GM23338 (cell line): ENCODE results near the gene EFCC1. TPM values are rescaled to one million over a fixed set of nuclear protein-coding genes. Genes with fewer than 3 reads are reported as not detected.

Source experiments
- ATAC-seq: fragments of 200-7000 bp; cut with Tn5 transposase; 3 replicates; pipeline ENCODE4 v1.9.1; 2020
- DNase-seq: peaks from one replicate; pipeline ENCODE4 v3.0.0-alpha.2; 2015; ENCODE audit warnings: low spot score
- H2AFZ ChIP-seq: fragments of 200-600 bp; sonication (generic); 2 replicates; pipeline ENCODE4 v1.8.0; 2016; ENCODE audit warnings: antibody characterized with exemption, mild to moderate bottlenecking, moderate library complexity
- H3F3A ChIP-seq: fragments of 200-600 bp; sonication (generic); replicated peaks from 2 replicates; pipeline ENCODE4 v1.8.0; 2017; ENCODE audit warnings: antibody characterized with exemption, mixed run types, low read depth
- H3K27ac ChIP-seq: fragments of 200-600 bp; sonication (generic); 2 replicates; pipeline ENCODE4 v1.6.1; 2016; ENCODE audit warnings: low read depth
- H3K27me3 ChIP-seq: fragments of 200-600 bp; sonication (generic); 2 replicates; pipeline ENCODE4 v1.8.0; 2016; ENCODE audit warnings: mild to moderate bottlenecking, mixed run types, moderate library complexity; ENCODE audit not compliant: insufficient read depth
- H3K36me3 ChIP-seq: fragments of 200-600 bp; sonication (generic); 2 replicates; pipeline ENCODE4 v1.8.0; 2016; ENCODE audit warnings: mild to moderate bottlenecking; ENCODE audit not compliant: insufficient read depth
- H3K4me1 ChIP-seq: fragments of 200-600 bp; sonication (generic); 2 replicates; pipeline ENCODE4 v1.8.0; 2016; ENCODE audit warnings: mild to moderate bottlenecking, moderate library complexity; ENCODE audit not compliant: insufficient read depth
- H3K4me2 ChIP-seq: fragments of 200-600 bp; sonication (generic); 2 replicates; pipeline ENCODE4 v1.7.1; 2017; ENCODE audit warnings: mixed run types
- H3K4me3 ChIP-seq: fragments of 200-600 bp; sonication (generic); 2 replicates; pipeline ENCODE4 v1.6.1; 2016; ENCODE audit warnings: mixed run types
- H3K79me2 ChIP-seq: fragments of 200-600 bp; sonication (generic); replicated peaks from 2 replicates; pipeline ENCODE4 v1.8.0; 2017; ENCODE audit warnings: mild to moderate bottlenecking; ENCODE audit not compliant: insufficient read depth
- H3K9me2 ChIP-seq: fragments of 200-600 bp; sonication (generic); 2 replicates; pipeline ENCODE4 v1.8.0; 2017; ENCODE audit not compliant: insufficient read depth
- H4K20me1 ChIP-seq: fragments of 200-600 bp; sonication (generic); replicated peaks from 2 replicates; pipeline ENCODE4 v1.8.0; 2017; ENCODE audit warnings: mild to moderate bottlenecking; ENCODE audit not compliant: insufficient read depth
- H3K27ac Mint-ChIP-seq: 2 replicates; pipeline ENCODE4 v1.8.0; 2020; ENCODE audit warnings: inconsistent platforms, mild to moderate bottlenecking, moderate library complexity, mixed read lengths
- H3K27me3 Mint-ChIP-seq: 3 replicates; pipeline ENCODE4 v1.8.0; 2022; ENCODE audit warnings: low read depth, mild to moderate bottlenecking, moderate library complexity, mixed read lengths, inconsistent platforms; ENCODE audit not compliant: insufficient read depth, poor library complexity
- H3K36me3 Mint-ChIP-seq: 3 replicates; pipeline ENCODE4 v1.8.0; 2021; ENCODE audit warnings: low read depth, mild to moderate bottlenecking, inconsistent platforms, moderate library complexity, mixed read lengths
- H3K4me1 Mint-ChIP-seq: 3 replicates; pipeline ENCODE4 v1.8.0; 2020; ENCODE audit warnings: mild to moderate bottlenecking, inconsistent platforms, mixed read lengths
- H3K4me3 Mint-ChIP-seq: 3 replicates; pipeline ENCODE4 v1.8.0; 2021; ENCODE audit warnings: moderate library complexity, mild to moderate bottlenecking, inconsistent platforms, mixed read lengths
- H3K9me3 Mint-ChIP-seq: 3 replicates; pipeline ENCODE4 v1.8.0; 2020; ENCODE audit warnings: moderate library complexity, mild to moderate bottlenecking, inconsistent platforms, mixed read lengths
- CREB1 ChIP-seq: fragments of 250-450 bp; sonication (Bioruptor Pico); IDR thresholded peaks from 2 replicates; pipeline ENCODE4 v1.5.0; 2020; ENCODE audit warnings: low read depth, mild to moderate bottlenecking, moderate library complexity
- EZH2 ChIP-seq: fragments of 200-600 bp; sonication (generic); IDR thresholded peaks from one replicate; pipeline ENCODE4 v1.8.0; 2017; ENCODE audit warnings: antibody characterized with exemption, mild to moderate bottlenecking, low read depth; ENCODE audit not compliant: unreplicated experiment
- EZH2phosphoT487 ChIP-seq: fragments of 200-600 bp; sonication (generic); IDR thresholded peaks from one replicate; pipeline ENCODE4 v1.8.1; 2018; ENCODE audit warnings: antibody characterized with exemption; ENCODE audit not compliant: unreplicated experiment
- JUNB ChIP-seq: IDR thresholded peaks from one replicate; pipeline ENCODE4 v1.6.1; 2016; ENCODE audit warnings: antibody characterized with exemption; ENCODE audit not compliant: unreplicated experiment
- NANOG ChIP-seq: IDR thresholded peaks from 2 replicates; pipeline ENCODE4 v1.6.1; 2016; ENCODE audit warnings: antibody characterized with exemption, borderline replicate concordance
- POLR2AphosphoS5 ChIP-seq: IDR thresholded peaks from 2 replicates; pipeline ENCODE4 v1.6.1; 2016; ENCODE audit warnings: antibody characterized with exemption, low read depth
- REST ChIP-seq: IDR thresholded peaks from one replicate; pipeline ENCODE4 v1.6.1; 2018; ENCODE audit warnings: antibody characterized with exemption; ENCODE audit not compliant: unreplicated experiment
- STAT1 ChIP-seq: IDR thresholded peaks from one replicate; pipeline ENCODE4 v1.6.1; 2016; ENCODE audit warnings: antibody characterized with exemption; ENCODE audit not compliant: unreplicated experiment
- ZNF114 ChIP-seq: fragments of 250-450 bp; sonication (Bioruptor Pico); IDR thresholded peaks from 2 replicates; pipeline ENCODE4 v1.5.0; 2020; ENCODE audit warnings: mild to moderate bottlenecking, moderate library complexity
- ZNF462 ChIP-seq: fragments of 250-450 bp; sonication (Bioruptor Pico); IDR thresholded peaks from 2 replicates; pipeline ENCODE4 v1.5.0; 2020; ENCODE audit warnings: mild to moderate bottlenecking, moderate library complexity
- polyA plus RNA-seq: library from polyadenylated mRNA; unstranded; fragments of >200 nt; fragmentation: Nextera tagmentation; extraction: Ambion mirVana; gene quantifications from 2 replicates; pipeline ENCODE4 v1.2.1, GENCODE V29; 2016
- total RNA-seq: library from RNA; depleted of rRNA; stranded (reverse); fragments of >200 nt; shearing (Covaris generic); gene quantifications from 2 replicates; pipeline ENCODE4 v1.2.3, GENCODE V29; 2014
- TF ChIP-seq, protein P1 (sequence below), 2 experiments: fragments of 200-600 bp in 1 of 2; sonication (generic) in 1 of 2; conservative IDR thresholded peaks; 2 replicates each; pipeline versions ENCODE4 v1.5.1 to v1.6.1; 2016 to 2017; ENCODE audit warnings: antibody characterized with exemption in 2 of 2, low read depth in 2 of 2, mild to moderate bottlenecking in 2 of 2, moderate library complexity in 1 of 2
- TF ChIP-seq, protein P2 (sequence below): IDR thresholded peaks from 2 replicates; pipeline ENCODE4 v1.6.1; 2016; ENCODE audit warnings: antibody characterized with exemption

EFCC1 gene
- total and polyA plus RNA-seq, 2 experiments from 2014 or later = not detected

GRCh38 chr3:129016720-129017483 is 15.8 kb downstream of the EFCC1 start (continued):
- TF ChIP-seq ZNF462 = no peak
- TF ChIP-seq NANOG = no peak
- no peak for TF ChIP-seq EZH2
- no peak for TF ChIP-seq CREB1 (CRISPR knock-in tag)
- no peak for TF ChIP-seq ZNF114 (CRISPR knock-in tag)

- no peak overlapping the region for H3K4me3 Mint-ChIP-seq
- no peaks in the 10 kb centered on the region for H3K36me3 ChIP-seq
- ATAC-seq = no peak
- no peak for TF ChIP-seq JUNB
- TF ChIP-seq EZH2 = no peak
- no peak for TF ChIP-seq REST
- no peak for TF ChIP-seq EZH2phosphoT487
- no peak for TF ChIP-seq POLR2AphosphoS5
- TF ChIP-seq, protein P1, sequence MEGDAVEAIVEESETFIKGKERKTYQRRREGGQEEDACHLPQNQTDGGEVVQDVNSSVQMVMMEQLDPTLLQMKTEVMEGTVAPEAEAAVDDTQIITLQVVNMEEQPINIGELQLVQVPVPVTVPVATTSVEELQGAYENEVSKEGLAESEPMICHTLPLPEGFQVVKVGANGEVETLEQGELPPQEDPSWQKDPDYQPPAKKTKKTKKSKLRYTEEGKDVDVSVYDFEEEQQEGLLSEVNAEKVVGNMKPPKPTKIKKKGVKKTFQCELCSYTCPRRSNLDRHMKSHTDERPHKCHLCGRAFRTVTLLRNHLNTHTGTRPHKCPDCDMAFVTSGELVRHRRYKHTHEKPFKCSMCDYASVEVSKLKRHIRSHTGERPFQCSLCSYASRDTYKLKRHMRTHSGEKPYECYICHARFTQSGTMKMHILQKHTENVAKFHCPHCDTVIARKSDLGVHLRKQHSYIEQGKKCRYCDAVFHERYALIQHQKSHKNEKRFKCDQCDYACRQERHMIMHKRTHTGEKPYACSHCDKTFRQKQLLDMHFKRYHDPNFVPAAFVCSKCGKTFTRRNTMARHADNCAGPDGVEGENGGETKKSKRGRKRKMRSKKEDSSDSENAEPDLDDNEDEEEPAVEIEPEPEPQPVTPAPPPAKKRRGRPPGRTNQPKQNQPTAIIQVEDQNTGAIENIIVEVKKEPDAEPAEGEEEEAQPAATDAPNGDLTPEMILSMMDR (conservative IDR thresholded peaks at IDR 0.05; ENCODE audit: low read depth in 2 of 2) = no peak
- no peak for TF ChIP-seq NANOG
- TF ChIP-seq, protein P2, sequence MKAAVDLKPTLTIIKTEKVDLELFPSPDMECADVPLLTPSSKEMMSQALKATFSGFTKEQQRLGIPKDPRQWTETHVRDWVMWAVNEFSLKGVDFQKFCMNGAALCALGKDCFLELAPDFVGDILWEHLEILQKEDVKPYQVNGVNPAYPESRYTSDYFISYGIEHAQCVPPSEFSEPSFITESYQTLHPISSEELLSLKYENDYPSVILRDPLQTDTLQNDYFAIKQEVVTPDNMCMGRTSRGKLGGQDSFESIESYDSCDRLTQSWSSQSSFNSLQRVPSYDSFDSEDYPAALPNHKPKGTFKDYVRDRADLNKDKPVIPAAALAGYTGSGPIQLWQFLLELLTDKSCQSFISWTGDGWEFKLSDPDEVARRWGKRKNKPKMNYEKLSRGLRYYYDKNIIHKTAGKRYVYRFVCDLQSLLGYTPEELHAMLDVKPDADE = no peak
- TF ChIP-seq STAT1 = no peak
Measured at GRCh38 chr3:129017484-129017899, 16.4 kb downstream of the EFCC1 start.

More at GRCh38 chr3:129017484-129017899, 16.4 kb downstream of the EFCC1 start:
- no peak overlapping the region for H3K27ac Mint-ChIP-seq
- Histone ChIP-seq H3K4me2 (no peak overlapping the region), H3F3A (no peaks in the 10 kb centered on the region), H2AFZ (no peak overlapping the region), H3K79me2 (no peaks in the 10 kb centered on the region), H3K4me1 (no peaks in the 10 kb centered on the region; the same call in 1 of the 2 replicates), H4K20me1 (no peaks in the 10 kb centered on the region), H3K27me3 (no peaks in the 10 kb centered on the region), H3K27ac (no peak overlapping the region), H3K4me3 (no peak overlapping the region), H3K9me2 (no peaks in the 10 kb centered on the region)
- DNase-seq = no peak
- peaks cover 9% of the 10 kb centered on the region; the same call in 2 of the 3 replicates for H3K4me1 Mint-ChIP-seq
- peaks cover 3% of the 10 kb centered on the region for H3K27me3 Mint-ChIP-seq
- H3K9me3 Mint-ChIP-seq = no peaks in the 10 kb centered on the region
- no peaks in the 10 kb centered on the region; the same call in 2 of the 3 replicates for H3K36me3 Mint-ChIP-seq
